NB4 (cell line): ENCODE data around the gene KRAS.

ENCODE experiments used
- CTCF ChIP-seq: IDR thresholded peaks from one replicate; pipeline ENCODE4 v1.5.1; 2012; ENCODE audit warnings: low read depth, low read length
- MAX ChIP-seq: IDR thresholded peaks from 2 replicates; pipeline ENCODE4 v1.6.1; 2011; ENCODE audit warnings: low read depth, low read length
- MYC ChIP-seq: IDR thresholded peaks from 2 replicates; pipeline ENCODE4 v1.6.1; 2011; ENCODE audit warnings: low read depth, low read length
- POLR2A ChIP-seq: IDR thresholded peaks from 2 replicates; pipeline ENCODE4 v1.6.1; 2011; ENCODE audit warnings: mild to moderate bottlenecking; ENCODE audit not compliant: insufficient read length; ENCODE audit errors: extremely low read depth

- no peak for TF ChIP-seq POLR2A
- TF ChIP-seq MAX, result no peak
- TF ChIP-seq CTCF, result no peak
- no peak for TF ChIP-seq MYC
Measured at GRCh38 chr12:25245491-25245890, 5.2 kb downstream of the KRAS start.
